Keratinocyte (primary cell): ENCODE data around the gene SIGLEC11. TPM values are rescaled to one million over a fixed set of nuclear protein-coding genes. Genes with fewer than 3 reads are reported as not detected.

Experiments used
- DNase-seq: peaks from one replicate; pipeline ENCODE4 v3.0.0-alpha.2; 2011; ENCODE audit warnings: low read depth, missing footprints, low spot score
- FAIRE-seq: peaks from 2 replicates; lab custom pipeline; 2011; peaks lifted over from hg19 to GRCh38; lab: Jason Lieb, UNC
- H2AFZ ChIP-seq: 2 replicates; pipeline ENCODE4 v1.6.0; 2012; ENCODE audit warnings: low read length, control low read depth, inconsistent platforms; ENCODE audit not compliant: control insufficient read depth
- H3K27ac ChIP-seq: 2 replicates; pipeline ENCODE4 v1.5.1; 2011; ENCODE audit warnings: low read length; ENCODE audit not compliant: control insufficient read depth, insufficient read depth
- H3K27me3 ChIP-seq: 3 replicates; pipeline ENCODE4 v1.6.0; 2011; ENCODE audit warnings: low read length; ENCODE audit not compliant: control insufficient read depth, insufficient read depth; ENCODE audit errors: extremely low read depth
- H3K36me3 ChIP-seq, 2 experiments: 2 replicates in 1 of 2; 3 replicates in 1 of 2; pipeline ENCODE4 v1.5.1; 2011; ENCODE audit warnings: low read length in 2 of 2, mild to moderate bottlenecking in 1 of 2; ENCODE audit not compliant: control insufficient read depth in 2 of 2, insufficient read depth in 2 of 2; ENCODE audit errors: extremely low read depth in 1 of 2
- H3K4me1 ChIP-seq: 3 replicates; pipeline ENCODE4 v1.5.1; 2011; ENCODE audit warnings: low read length; ENCODE audit not compliant: control insufficient read depth, insufficient read depth; ENCODE audit errors: extremely low read depth
- H3K4me2 ChIP-seq: 3 replicates; pipeline ENCODE4 v1.6.0; 2011; ENCODE audit warnings: low read depth, low read length; ENCODE audit not compliant: control insufficient read depth, insufficient read depth; ENCODE audit errors: extremely low read depth
- H3K4me3 ChIP-seq, 3 experiments: fragments of 200-600 bp in 1 of 3; sonication (generic) in 1 of 3; 2 replicates in 2 of 3; 3 replicates in 1 of 3; pipeline ENCODE4 v1.5.1; 2011 to 2016; ENCODE audit warnings: low read length in 3 of 3, mild to moderate bottlenecking in 3 of 3, control low read depth in 2 of 3, inconsistent platforms in 1 of 3, low read depth in 1 of 3, mixed read lengths in 1 of 3, mixed run types in 1 of 3, moderate library complexity in 1 of 3; ENCODE audit not compliant: control insufficient read depth in 2 of 3, insufficient read depth in 2 of 3; ENCODE audit errors: extremely low read depth in 1 of 3
- H3K79me2 ChIP-seq: 2 replicates; pipeline ENCODE4 v1.6.0; 2012; ENCODE audit warnings: low read length; ENCODE audit not compliant: control insufficient read depth, insufficient read depth
- H3K9ac ChIP-seq: 3 replicates; pipeline ENCODE4 v1.6.0; 2011; ENCODE audit warnings: low read length; ENCODE audit not compliant: control insufficient read depth, insufficient read depth; ENCODE audit errors: extremely low read depth
- H3K9me1 ChIP-seq: 3 replicates; pipeline ENCODE4 v1.6.0; 2011; ENCODE audit warnings: low read length; ENCODE audit not compliant: control insufficient read depth, insufficient read depth; ENCODE audit errors: extremely low read depth
- H3K9me3 ChIP-seq: 2 replicates; pipeline ENCODE4 v1.5.1; 2012; ENCODE audit warnings: low read depth, low read length; ENCODE audit not compliant: control insufficient read depth
- H4K20me1 ChIP-seq: 3 replicates; pipeline ENCODE4 v1.6.0; 2011; ENCODE audit warnings: low read length; ENCODE audit not compliant: control insufficient read depth, insufficient read depth; ENCODE audit errors: extremely low read depth
- EZH2 ChIP-seq: IDR thresholded peaks from one replicate; pipeline ENCODE4 v1.6.1; 2012; ENCODE audit warnings: inconsistent platforms, mild to moderate bottlenecking, low read length, moderate library complexity
- dilution Hi-C: fragments of 300-500 bp; cut with MboI; formaldehyde crosslinking; loops from one replicate; pipeline ENCODE4 v1.7.0; 2020; ENCODE audit warnings: low sequenced_read_pairs; ENCODE audit not compliant: extremely low pct_ligation_motif_present
- polyA plus RNA-seq, 5 experiments: library from polyadenylated mRNA; depleted of rRNA in 3 of 5; stranded (reverse) in 3 of 5; stranded (forward) in 1 of 5; unstranded in 1 of 5; fragments of >200 nt; gene quantifications; 1 replicate in 1 of 5; 2 replicates in 3 of 5; 3 replicates in 1 of 5; pipeline versions ENCODE4 v1.2.1 to v1.2.3, GENCODE V29; 2011 to 2012; ENCODE audit warnings: missing spikeins in 2 of 5, low read depth in 1 of 5, low replicate concordance in 1 of 5
- TF ChIP-seq, protein P1 (sequence below), 3 experiments: IDR thresholded peaks in 1 of 3; conservative IDR thresholded peaks in 1 of 3; optimal IDR thresholded peaks in 1 of 3; 2 replicates in 2 of 3; 3 replicates in 1 of 3; pipeline versions ENCODE3 to v1.5.1; 2011; ENCODE audit warnings: low read length in 3 of 3, mild to moderate bottlenecking in 3 of 3, moderate library complexity in 2 of 3, control low read depth in 1 of 3, inconsistent platforms in 1 of 3; ENCODE audit not compliant: insufficient read depth in 2 of 3; ENCODE audit errors: extremely low read depth in 1 of 3

The SIGLEC11 gene
- polyA plus RNA-seq, 1 donor (not counting 4 experiments of a cell fraction or from before 2014, with no cell fraction given) = not detected

DNA sequence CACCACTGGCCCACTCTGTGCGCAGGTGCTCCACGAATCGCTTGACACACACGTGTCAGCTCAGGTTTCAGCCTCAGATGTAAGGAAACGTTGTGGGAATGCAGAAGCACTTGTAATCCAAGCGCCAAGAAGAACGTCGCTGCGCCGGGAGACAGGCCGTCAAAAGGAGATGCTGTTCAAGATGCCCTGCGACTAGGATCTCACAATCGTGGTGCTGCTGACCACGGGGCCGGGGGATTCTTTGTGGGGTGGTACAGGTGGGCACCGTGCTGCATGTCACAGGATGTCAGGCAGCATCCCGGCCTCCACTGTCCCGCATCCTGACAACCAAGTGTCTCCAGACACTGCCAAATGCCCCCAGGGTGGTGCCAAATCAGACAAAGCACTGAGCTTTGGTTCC is 16.9 kb upstream of the SIGLEC11 start:
- Histone ChIP-seq H3K36me3 (no peaks in the 10 kb centered on the region), H3K27me3 (no peaks in the 10 kb centered on the region), H3K27ac (no peak overlapping the region), H3K9ac (no peak overlapping the region), H4K20me1 (no peaks in the 10 kb centered on the region), H3K9me1 (no peaks in the 10 kb centered on the region), H3K4me2 (no peak overlapping the region), H2AFZ (no peak overlapping the region), H3K4me3 (no peak overlapping the region), H3K79me2 (no peaks in the 10 kb centered on the region), H3K4me1 (no peaks in the 10 kb centered on the region), H3K9me3 (no peaks in the 10 kb centered on the region)
- TF ChIP-seq, protein P1, sequence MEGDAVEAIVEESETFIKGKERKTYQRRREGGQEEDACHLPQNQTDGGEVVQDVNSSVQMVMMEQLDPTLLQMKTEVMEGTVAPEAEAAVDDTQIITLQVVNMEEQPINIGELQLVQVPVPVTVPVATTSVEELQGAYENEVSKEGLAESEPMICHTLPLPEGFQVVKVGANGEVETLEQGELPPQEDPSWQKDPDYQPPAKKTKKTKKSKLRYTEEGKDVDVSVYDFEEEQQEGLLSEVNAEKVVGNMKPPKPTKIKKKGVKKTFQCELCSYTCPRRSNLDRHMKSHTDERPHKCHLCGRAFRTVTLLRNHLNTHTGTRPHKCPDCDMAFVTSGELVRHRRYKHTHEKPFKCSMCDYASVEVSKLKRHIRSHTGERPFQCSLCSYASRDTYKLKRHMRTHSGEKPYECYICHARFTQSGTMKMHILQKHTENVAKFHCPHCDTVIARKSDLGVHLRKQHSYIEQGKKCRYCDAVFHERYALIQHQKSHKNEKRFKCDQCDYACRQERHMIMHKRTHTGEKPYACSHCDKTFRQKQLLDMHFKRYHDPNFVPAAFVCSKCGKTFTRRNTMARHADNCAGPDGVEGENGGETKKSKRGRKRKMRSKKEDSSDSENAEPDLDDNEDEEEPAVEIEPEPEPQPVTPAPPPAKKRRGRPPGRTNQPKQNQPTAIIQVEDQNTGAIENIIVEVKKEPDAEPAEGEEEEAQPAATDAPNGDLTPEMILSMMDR (optimal IDR thresholded peaks at IDR 0.05 in 1 of 3, IDR thresholded peaks at IDR 0.05 in 1 of 3, conservative IDR thresholded peaks at IDR 0.05 in 1 of 3; ENCODE audit: extremely low read depth in 1 of 3, insufficient read depth in 2 of 3, low read length in 3 of 3) = no peak
- TF ChIP-seq EZH2 = no peak
- dilution Hi-C loops = no loop called here
- no peak for DNase-seq
- no peak for FAIRE-seq

DNA sequence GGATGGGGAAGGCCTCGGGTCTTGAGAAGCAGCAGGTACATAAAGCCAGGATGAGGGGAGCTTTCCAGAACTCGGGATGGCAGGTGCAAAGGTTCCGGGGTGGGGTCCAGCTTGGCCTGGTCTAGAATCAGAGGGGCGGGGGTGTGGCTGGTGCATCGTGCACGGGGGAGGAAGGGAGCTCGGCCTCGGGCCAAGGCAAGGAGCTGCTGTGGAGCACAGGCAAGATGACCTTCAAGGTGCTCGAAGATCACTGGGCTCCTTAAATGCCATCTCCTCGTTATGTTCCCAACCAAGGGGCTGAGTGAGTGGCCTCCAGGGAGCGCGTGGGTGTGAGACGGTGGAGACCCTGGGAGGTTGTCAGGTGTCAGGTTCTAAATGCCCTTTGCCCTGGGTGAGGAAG is 16.1 kb upstream of the SIGLEC11 start:
- no peaks in the 10 kb centered on the region for H4K20me1 ChIP-seq
- TF ChIP-seq EZH2 = no peak
- TF ChIP-seq, protein P1 (optimal IDR thresholded peaks at IDR 0.05 in 1 of 3, IDR thresholded peaks at IDR 0.05 in 1 of 3, conservative IDR thresholded peaks at IDR 0.05 in 1 of 3; ENCODE audit: extremely low read depth in 1 of 3, insufficient read depth in 2 of 3, low read length in 3 of 3) = no peak
- H3K9me3 ChIP-seq = no peaks in the 10 kb centered on the region
- no peaks in the 10 kb centered on the region for H3K79me2 ChIP-seq
- H3K4me1 ChIP-seq = no peaks in the 10 kb centered on the region
- H3K27ac ChIP-seq = no peak overlapping the region
- H3K4me3 ChIP-seq = no peak overlapping the region
- no peaks in the 10 kb centered on the region for H3K27me3 ChIP-seq
- no peak overlapping the region for H3K9ac ChIP-seq
- no peak for FAIRE-seq
- H3K36me3 ChIP-seq = no peaks in the 10 kb centered on the region
- dilution Hi-C loops = no loop called here
- H3K9me1 ChIP-seq = no peaks in the 10 kb centered on the region
- no peak for DNase-seq
- no peak overlapping the region for H3K4me2 ChIP-seq
- H2AFZ ChIP-seq = no peak overlapping the region
